ENCODE data around the gene PCED1B.
"Not testable (repeated sequence)": the region's sequence is repeated elsewhere in the genome, so short reads cannot be mapped to it uniquely, and the experiment has no call there.

Gene PCED1B

DNA sequence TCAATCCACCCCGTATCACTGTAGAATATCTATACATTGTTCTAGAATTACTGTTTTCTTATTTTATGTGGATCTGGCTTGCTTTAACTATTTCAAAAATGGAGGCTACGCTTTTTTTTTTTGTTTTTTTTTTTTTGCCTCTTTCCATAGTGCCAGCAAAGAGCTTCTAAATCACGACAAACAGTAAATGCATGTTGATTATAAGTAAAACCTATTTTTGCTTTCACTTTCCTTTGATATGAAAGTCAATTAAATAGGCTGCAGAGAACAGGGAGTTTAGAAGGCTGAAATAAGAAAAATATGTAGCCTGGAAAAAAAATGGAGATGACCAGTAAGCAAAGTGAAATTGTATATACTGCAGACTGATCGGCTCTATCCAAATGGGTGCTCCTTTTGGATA is 112.6 kb downstream of the PCED1B start:
- in situ Hi-C loops (cut with MboI; ENCODE audit: low sequenced_read_pairs), result no loop called here
- Histone ChIP-seq H3K9me3 (no peaks in the 10 kb centered on the region), H3K4me3 (no peak overlapping the region), H3K27me3 (ENCODE audit: low read depth) (no peaks in the 10 kb centered on the region), H3K36me3 (replicated peaks) (no peaks in the 10 kb centered on the region), H3K4me1 (no peaks in the 10 kb centered on the region)
- DNase-seq (ENCODE audit: low spot score in 2 of 2), result no peak

DNA sequence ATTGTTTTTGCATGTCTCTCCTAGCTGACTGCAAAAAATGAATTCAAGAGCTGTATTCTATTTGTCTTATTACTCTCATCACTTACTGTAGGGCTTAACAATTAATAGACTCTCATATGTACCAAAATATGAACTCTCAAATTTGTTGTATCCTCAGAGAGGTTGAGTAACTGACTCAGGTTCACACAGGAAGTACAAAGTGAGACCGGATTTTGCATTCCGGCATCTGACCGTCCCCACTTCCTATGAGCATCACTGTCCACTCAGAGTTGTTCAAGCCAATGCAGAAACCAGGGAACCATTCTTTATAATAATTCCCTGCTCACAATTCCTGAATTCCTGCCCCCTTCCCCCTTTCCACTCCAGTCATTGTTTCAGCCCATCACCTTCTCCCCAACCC is 113.6 kb downstream of the PCED1B start:
- H3K4me1 ChIP-seq, result no peaks in the 10 kb centered on the region

GRCh38 chr12:47194501-47194900 is 115.1 kb downstream of the PCED1B start:
- no peaks in the 10 kb centered on the region for H3K36me3 ChIP-seq (replicated peaks)
- H3K4me1 ChIP-seq, result no peaks in the 10 kb centered on the region
- no peaks in the 10 kb centered on the region for H3K27me3 ChIP-seq (ENCODE audit: low read depth)
- no peak overlapping the region for H3K4me3 ChIP-seq
- H3K9me3 ChIP-seq, result no peaks in the 10 kb centered on the region
- in situ Hi-C loops (cut with MboI; ENCODE audit: low sequenced_read_pairs), result no loop called here
- no peak for DNase-seq (ENCODE audit: low spot score in 2 of 2)

More for the DNA sequence above, 113.6 kb downstream of the PCED1B start:
- in situ Hi-C loops (cut with MboI; ENCODE audit: low sequenced_read_pairs), result no loop called here
- no peaks in the 10 kb centered on the region for H3K27me3 ChIP-seq (ENCODE audit: low read depth)
- H3K36me3 ChIP-seq (replicated peaks), result no peaks in the 10 kb centered on the region
- H3K9me3 ChIP-seq, result no peaks in the 10 kb centered on the region
- H3K4me3 ChIP-seq, result no peak overlapping the region
- no peak for DNase-seq (ENCODE audit: low spot score in 2 of 2)

- H3K36me3 ChIP-seq (replicated peaks), result no peaks in the 10 kb centered on the region
- H3K4me3 ChIP-seq, result no peak overlapping the region
- in situ Hi-C loops (cut with MboI; ENCODE audit: low sequenced_read_pairs), result no loop called here
- DNase-seq (ENCODE audit: low spot score in 2 of 2), result no peak
- H3K4me1 ChIP-seq, result no peaks in the 10 kb centered on the region
- H3K9me3 ChIP-seq, result no peaks in the 10 kb centered on the region; the same call in 1 of the 2 replicates
- no peaks in the 10 kb centered on the region for H3K27me3 ChIP-seq (ENCODE audit: low read depth)
These were observed 121.0 kb downstream of the PCED1B start for GRCh38 chr12:47200446-47200845.

DNA sequence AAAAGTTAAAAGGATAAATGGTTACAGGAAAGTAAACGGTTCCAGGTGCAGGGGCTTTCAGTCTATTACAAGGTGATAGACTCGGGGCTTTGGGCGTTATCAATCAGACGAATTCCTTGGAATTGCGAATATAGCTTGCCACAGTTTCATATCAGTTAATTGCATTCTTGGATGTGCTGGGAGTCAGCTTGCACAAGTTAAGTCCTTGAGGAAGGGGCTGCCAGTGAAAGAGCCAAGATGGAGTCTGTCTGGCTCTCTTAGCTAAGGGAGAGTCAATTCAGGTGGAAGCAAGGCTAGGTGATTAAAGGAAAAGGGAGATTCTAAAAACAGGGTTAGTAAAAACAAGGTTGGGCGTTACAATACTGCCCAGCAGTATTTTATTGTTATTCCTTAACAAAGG is 121.8 kb downstream of the PCED1B start:
- H3K36me3 ChIP-seq (replicated peaks); H3K4me3 ChIP-seq; DNase-seq (ENCODE audit: low spot score in 2 of 2); H3K9me3 ChIP-seq; H3K27me3 ChIP-seq (ENCODE audit: low read depth); in situ Hi-C loops (cut with MboI; ENCODE audit: low sequenced_read_pairs); H3K4me1 ChIP-seq: not testable (repeated sequence)

DNA sequence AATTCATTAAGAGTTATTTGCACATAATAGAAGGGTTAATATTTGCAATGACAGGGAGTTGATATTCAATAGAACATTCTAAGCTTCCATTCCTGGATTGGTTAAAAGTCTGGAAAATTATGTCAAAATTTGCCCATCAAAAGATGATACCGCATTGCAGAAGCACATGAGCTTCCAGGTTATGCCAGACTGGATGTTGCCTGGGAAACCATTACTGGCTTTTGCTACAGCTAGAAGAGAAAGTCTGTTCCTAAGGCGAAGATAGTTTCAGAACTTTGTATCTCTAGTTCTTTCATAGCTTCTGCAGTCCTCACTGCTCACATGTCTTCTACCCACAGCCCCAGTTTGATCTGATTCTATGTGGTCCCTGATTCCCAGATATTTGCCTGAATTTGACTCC is 122.8 kb downstream of the PCED1B start:
- no peak overlapping the region for H3K4me3 ChIP-seq
- no peaks in the 10 kb centered on the region for H3K36me3 ChIP-seq (replicated peaks)
- no peak for DNase-seq (ENCODE audit: low spot score in 2 of 2)
- H3K9me3 ChIP-seq, result no peaks in the 10 kb centered on the region; the same call in 1 of the 2 replicates
- no peaks in the 10 kb centered on the region for H3K27me3 ChIP-seq (ENCODE audit: low read depth)
- H3K4me1 ChIP-seq, result no peaks in the 10 kb centered on the region
- in situ Hi-C loops (cut with MboI; ENCODE audit: low sequenced_read_pairs), result no loop called here

GRCh38 chr12:47205532-47206449 is 126.4 kb downstream of the PCED1B start:
- H3K4me1 ChIP-seq, result no peaks in the 10 kb centered on the region
- no peaks in the 10 kb centered on the region for H3K36me3 ChIP-seq (replicated peaks)
- no peak overlapping the region for H3K4me3 ChIP-seq
- no peaks in the 10 kb centered on the region; the same call in 1 of the 2 replicates for H3K9me3 ChIP-seq
- in situ Hi-C loops (cut with MboI; ENCODE audit: low sequenced_read_pairs), result no loop called here
- no peaks in the 10 kb centered on the region for H3K27me3 ChIP-seq (ENCODE audit: low read depth)
- no peak for DNase-seq (ENCODE audit: low spot score in 2 of 2)

DNA sequence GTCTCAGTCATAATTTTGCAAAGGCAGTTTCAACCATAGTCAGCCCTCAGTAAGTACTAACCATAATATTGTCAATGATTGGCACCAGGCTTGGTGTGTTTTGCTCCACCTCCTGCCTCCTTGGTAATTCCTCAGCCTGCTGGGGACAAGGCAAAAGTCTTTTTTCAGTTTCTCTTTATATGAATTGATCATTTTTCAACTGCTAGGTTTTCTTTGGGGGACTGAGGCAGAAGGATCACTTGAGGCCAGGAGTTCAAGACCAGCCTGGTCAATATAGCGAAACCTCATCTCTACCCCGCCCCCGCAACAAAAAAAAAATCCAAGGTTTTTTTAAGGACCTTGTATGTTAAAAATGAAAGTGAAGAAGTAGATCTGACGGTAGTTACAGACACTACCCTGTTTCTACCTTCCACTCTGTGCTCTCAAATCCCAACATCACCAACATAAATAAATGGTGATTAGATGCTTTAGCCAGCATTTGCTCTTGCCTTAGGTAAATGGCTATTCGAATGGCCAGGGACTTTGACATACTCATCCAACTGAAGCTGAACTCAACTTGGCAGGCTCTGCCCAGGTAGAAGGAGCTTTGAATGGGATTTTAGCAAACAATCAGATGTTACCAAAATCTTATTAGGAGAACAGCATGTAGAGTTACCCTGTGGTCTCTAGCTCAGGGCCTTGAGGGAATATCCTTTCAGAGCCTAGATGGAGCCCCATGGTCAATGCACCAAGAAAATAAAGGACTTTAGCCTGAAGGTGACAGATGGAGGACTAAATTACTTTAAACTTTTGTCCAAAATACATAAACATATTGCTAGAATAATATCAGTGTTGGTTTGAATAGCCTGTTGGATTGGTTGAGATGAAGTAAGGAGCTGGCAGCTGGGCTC is 127.3 kb downstream of the PCED1B start:
- in situ Hi-C loops (cut with MboI; ENCODE audit: low sequenced_read_pairs), result no loop called here
- no peak for DNase-seq (ENCODE audit: low spot score in 2 of 2)
- H3K4me3 ChIP-seq, result no peak overlapping the region
- no peaks in the 10 kb centered on the region; the same call in 1 of the 2 replicates for H3K9me3 ChIP-seq
- no peaks in the 10 kb centered on the region for H3K27me3 ChIP-seq (ENCODE audit: low read depth)
- H3K36me3 ChIP-seq (replicated peaks), result no peaks in the 10 kb centered on the region
- H3K4me1 ChIP-seq, result no peaks in the 10 kb centered on the region

DNA sequence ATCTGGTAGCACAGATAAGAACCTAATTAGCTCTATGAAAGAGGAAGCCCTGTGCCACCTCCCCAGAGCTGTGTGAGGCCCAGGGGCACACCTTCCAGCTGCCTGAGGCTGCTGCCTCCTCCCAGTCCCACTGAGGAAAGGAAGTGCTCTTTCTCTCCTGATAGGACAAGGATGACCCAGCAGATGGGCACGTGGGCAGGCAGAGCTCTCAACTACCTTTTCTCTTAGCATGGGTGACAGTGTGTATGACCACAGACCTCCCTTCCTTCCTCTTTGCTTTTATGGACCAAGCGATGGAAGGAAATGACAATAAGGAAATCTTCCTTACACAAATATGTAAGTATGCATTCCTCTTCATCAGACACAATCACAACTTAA is 127.9 kb downstream of the PCED1B start:
- no peaks in the 10 kb centered on the region; the same call in 1 of the 2 replicates for H3K9me3 ChIP-seq
- H3K4me3 ChIP-seq, result no peak overlapping the region
- H3K27me3 ChIP-seq (ENCODE audit: low read depth), result no peaks in the 10 kb centered on the region
- in situ Hi-C loops (cut with MboI; ENCODE audit: low sequenced_read_pairs), result no loop called here
- no peaks in the 10 kb centered on the region for H3K36me3 ChIP-seq (replicated peaks)
- no peaks in the 10 kb centered on the region for H3K4me1 ChIP-seq
- DNase-seq (ENCODE audit: low spot score in 2 of 2), result no peak

GRCh38 chr12:47207829-47208248 is 128.4 kb downstream of the PCED1B start:
- no peaks in the 10 kb centered on the region; the same call in 1 of the 2 replicates for H3K9me3 ChIP-seq
- no peak overlapping the region for H3K4me3 ChIP-seq
- H3K4me1 ChIP-seq, result no peaks in the 10 kb centered on the region
- in situ Hi-C loops (cut with MboI; ENCODE audit: low sequenced_read_pairs), result no loop called here
- H3K36me3 ChIP-seq (replicated peaks), result no peaks in the 10 kb centered on the region
- DNase-seq (ENCODE audit: low spot score in 2 of 2), result no peak
- H3K27me3 ChIP-seq (ENCODE audit: low read depth), result no peaks in the 10 kb centered on the region

GRCh38 chr12:47209014-47209413 is 129.6 kb downstream of the PCED1B start:
- H3K9me3 ChIP-seq, result no peaks in the 10 kb centered on the region
- DNase-seq (ENCODE audit: low spot score in 2 of 2), result no peak
- no peaks in the 10 kb centered on the region for H3K36me3 ChIP-seq (replicated peaks)
- no peaks in the 10 kb centered on the region for H3K4me1 ChIP-seq
- no peaks in the 10 kb centered on the region for H3K27me3 ChIP-seq (ENCODE audit: low read depth)
- in situ Hi-C loops (cut with MboI; ENCODE audit: low sequenced_read_pairs), result no loop called here
- no peak overlapping the region for H3K4me3 ChIP-seq

GRCh38 chr12:47210776-47211175 is 131.4 kb downstream of the PCED1B start:
- H3K9me3 ChIP-seq, result no peaks in the 10 kb centered on the region
- no peak overlapping the region for H3K4me3 ChIP-seq
- no peaks in the 10 kb centered on the region for H3K27me3 ChIP-seq (ENCODE audit: low read depth)
- DNase-seq (ENCODE audit: low spot score in 2 of 2), result no peak
- no peaks in the 10 kb centered on the region for H3K36me3 ChIP-seq (replicated peaks)
- no peaks in the 10 kb centered on the region for H3K4me1 ChIP-seq
- in situ Hi-C loops (cut with MboI; ENCODE audit: low sequenced_read_pairs), result no loop called here

- H3K4me1 ChIP-seq, result no peaks in the 10 kb centered on the region
- H3K36me3 ChIP-seq (replicated peaks), result no peaks in the 10 kb centered on the region
- no peak overlapping the region for H3K4me3 ChIP-seq
- DNase-seq (ENCODE audit: low spot score in 2 of 2), result no peak
- no peaks in the 10 kb centered on the region for H3K9me3 ChIP-seq
- no peaks in the 10 kb centered on the region for H3K27me3 ChIP-seq (ENCODE audit: low read depth)
- in situ Hi-C loops (cut with MboI; ENCODE audit: low sequenced_read_pairs), result no loop called here
These were observed 133.2 kb downstream of the PCED1B start for GRCh38 chr12:47212701-47213039.

DNA sequence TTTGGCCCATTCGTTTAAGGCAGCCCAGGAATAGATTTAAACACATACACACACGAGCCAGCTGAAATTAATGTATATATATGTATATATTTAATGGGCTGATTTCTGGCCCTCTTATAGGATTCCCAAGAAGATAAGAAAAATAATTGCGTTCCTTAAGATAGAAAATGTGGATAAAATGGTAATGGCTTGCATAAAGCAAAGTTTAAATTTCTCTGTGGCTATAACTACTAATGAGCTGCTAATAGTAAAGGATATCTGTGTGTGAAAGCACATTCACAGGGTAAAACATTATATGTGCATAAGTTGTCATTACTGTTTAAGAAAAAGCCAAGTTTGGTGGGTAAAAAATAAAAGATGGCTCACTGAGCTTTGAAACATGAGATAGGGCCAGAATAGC is 134.0 kb downstream of the PCED1B start:
- in situ Hi-C loops (cut with MboI; ENCODE audit: low sequenced_read_pairs), result no loop called here
- Histone ChIP-seq H3K4me3 (no peak overlapping the region), H3K27me3 (ENCODE audit: low read depth) (no peaks in the 10 kb centered on the region), H3K9me3 (no peaks in the 10 kb centered on the region), H3K36me3 (replicated peaks) (no peaks in the 10 kb centered on the region), H3K4me1 (no peaks in the 10 kb centered on the region)
- no peak for DNase-seq (ENCODE audit: low spot score in 2 of 2)
